Neuronal stem cell (in vitro differentiated cells): ENCODE measurements around the gene CD226.

Experiments
- DNase-seq: peaks from one replicate; pipeline ENCODE4 v3.0.0-alpha.2; 2013; ENCODE audit warnings: low spot score
- H2AFZ ChIP-seq: one replicate; pipeline ENCODE4 v1.6.1; 2013; ENCODE audit warnings: mild to moderate bottlenecking, low read length, inconsistent platforms
- H2AK5ac ChIP-seq: 2 replicates; pipeline ENCODE4 v1.6.1; 2013; ENCODE audit warnings: low read depth, mild to moderate bottlenecking, inconsistent platforms, low read length, moderate library complexity, mixed read lengths
- H2BK120ac ChIP-seq: 2 replicates; pipeline ENCODE4 v1.6.1; 2013; ENCODE audit warnings: low read depth, mild to moderate bottlenecking, inconsistent platforms, low read length, moderate library complexity, mixed read lengths
- H2BK12ac ChIP-seq: one replicate; pipeline ENCODE4 v1.6.1; 2013; ENCODE audit warnings: low read length, inconsistent platforms
- H2BK15ac ChIP-seq: 2 replicates; pipeline ENCODE4 v1.6.1; 2013; ENCODE audit warnings: mild to moderate bottlenecking, low read length, inconsistent platforms, mixed read lengths
- H2BK5ac ChIP-seq: one replicate; pipeline ENCODE4 v1.6.1; 2013; ENCODE audit warnings: inconsistent platforms, mild to moderate bottlenecking, low read length, moderate library complexity
- H3K14ac ChIP-seq: one replicate; pipeline ENCODE4 v1.6.1; 2013; ENCODE audit warnings: low read length, inconsistent platforms
- H3K18ac ChIP-seq: 2 replicates; pipeline ENCODE4 v1.6.1; 2013; ENCODE audit warnings: low read length, inconsistent platforms
- H3K23ac ChIP-seq: 2 replicates; pipeline ENCODE4 v1.6.1; 2013; ENCODE audit warnings: low read depth, mild to moderate bottlenecking, mixed read lengths, low read length, inconsistent platforms; ENCODE audit not compliant: poor library complexity
- H3K27ac ChIP-seq: replicated peaks from 3 replicates; pipeline ENCODE4 v1.5.1; 2013; ENCODE audit warnings: low read length, inconsistent platforms
- H3K27me3 ChIP-seq, 3 experiments: 2 replicates each; pipeline ENCODE4 v1.6.1; 2013; ENCODE audit warnings: low read length in 3 of 3, mild to moderate bottlenecking in 2 of 3, inconsistent platforms in 1 of 3, low read depth in 1 of 3, mixed read lengths in 1 of 3, moderate library complexity in 1 of 3; ENCODE audit not compliant: control insufficient read depth in 3 of 3, insufficient read depth in 3 of 3
- H3K36me3 ChIP-seq, 2 donors: replicated peaks in 1 of 2; 2 replicates each; pipeline ENCODE4 v1.6.1; 2013; ENCODE audit warnings: low read length in 2 of 2; ENCODE audit not compliant: control insufficient read depth in 2 of 2, insufficient read depth in 2 of 2
- H3K4ac ChIP-seq: 2 replicates; pipeline ENCODE4 v1.6.1; 2013; ENCODE audit warnings: inconsistent platforms, mild to moderate bottlenecking, low read length, moderate library complexity
- H3K4me1 ChIP-seq, 2 donors: 1 replicate in 1 of 2; 2 replicates in 1 of 2; pipeline ENCODE4 v1.6.1; 2013; ENCODE audit warnings: low read length in 2 of 2, low read depth in 1 of 2; ENCODE audit not compliant: control insufficient read depth in 2 of 2, insufficient read depth in 1 of 2
- H3K4me2 ChIP-seq: one replicate; pipeline ENCODE4 v1.6.1; 2013; ENCODE audit warnings: mild to moderate bottlenecking, low read length, inconsistent platforms; ENCODE audit not compliant: insufficient read depth, poor library complexity, severe bottlenecking
- H3K4me3 ChIP-seq, 2 donors: 2 replicates each; pipeline ENCODE4 v1.5.1; 2013; ENCODE audit warnings: low read length in 2 of 2, mild to moderate bottlenecking in 2 of 2, inconsistent platforms in 1 of 2, moderate library complexity in 1 of 2
- H3K79me1 ChIP-seq: one replicate; pipeline ENCODE4 v1.6.1; 2013; ENCODE audit warnings: low read depth, mild to moderate bottlenecking, inconsistent platforms, low read length, moderate library complexity
- H3K9ac ChIP-seq: one replicate; pipeline ENCODE4 v1.6.1; 2013; ENCODE audit warnings: mild to moderate bottlenecking, low read depth, low read length, inconsistent platforms; ENCODE audit not compliant: poor library complexity
- H3K9me3 ChIP-seq, 2 donors: replicated peaks in 1 of 2; 2 replicates each; pipeline versions ENCODE3 to v1.6.1; 2013; ENCODE audit warnings: low read length in 2 of 2, mild to moderate bottlenecking in 2 of 2, inconsistent platforms in 1 of 2, low read depth in 1 of 2, mixed read lengths in 1 of 2, moderate library complexity in 1 of 2; ENCODE audit not compliant: control insufficient read depth in 2 of 2, insufficient read depth in 1 of 2
- H4K8ac ChIP-seq: one replicate; pipeline ENCODE4 v1.6.1; 2013; ENCODE audit warnings: low read depth, mild to moderate bottlenecking, inconsistent platforms, low read length, moderate library complexity
- H4K91ac ChIP-seq: one replicate; pipeline ENCODE4 v1.6.1; 2013; ENCODE audit warnings: low read length, low read depth, mild to moderate bottlenecking, inconsistent platforms; ENCODE audit not compliant: poor library complexity
- WGBS, 2 donors: extraction: QIAGEN DNeasy Blood & Tissue Kit; methylation state at CpG; one replicate each; pipeline ENCODE4 v1.1.7; 2013; ENCODE audit warnings: missing lambda C conversion rate in 2 of 2, mixed read lengths in 1 of 2; ENCODE audit not compliant: insufficient read length in 2 of 2, insufficient replicate concordance in 1 of 2; ENCODE audit errors: extremely low coverage in 2 of 2; 5-methylcytosine and 5-hydroxymethylcytosine counted together

Gene CD226

GRCh38 chr18:69840445-69840844, 107.2 kb downstream of the CD226 start:
- Histone ChIP-seq H3K27ac (no peak overlapping the region), H3K36me3 (no peaks in the 10 kb centered on the region)

GRCh38 chr18:69840001-69840400, 107.7 kb downstream of the CD226 start:
- H4K91ac ChIP-seq: no peak overlapping the region
- H3K4ac ChIP-seq: no peak overlapping the region
- H3K14ac ChIP-seq: no peak overlapping the region
- H2BK12ac ChIP-seq: no peak overlapping the region
- no CpG with 5 or more reads among the region's 11 CpGs for WGBS, 2 donors
- H2BK120ac ChIP-seq: no peak overlapping the region
- no peaks in the 10 kb centered on the region for H3K36me3 ChIP-seq
- no peak overlapping the region for H3K9ac ChIP-seq
- H2AFZ ChIP-seq: no peak overlapping the region
- no peak for DNase-seq
- no peak overlapping the region for H2AK5ac ChIP-seq
- H3K27me3 ChIP-seq: no peaks in the 10 kb centered on the region
- no peaks in the 10 kb centered on the region for H3K79me1 ChIP-seq
- H3K18ac ChIP-seq: no peak overlapping the region
- H4K8ac ChIP-seq: no peak overlapping the region
- H2BK15ac ChIP-seq: no peak overlapping the region
- H3K4me2 ChIP-seq: no peak overlapping the region
- H3K27ac ChIP-seq: no peak overlapping the region
- H3K23ac ChIP-seq: no peak overlapping the region
- H3K9me3 ChIP-seq: peaks cover 0 to 1% of the 10 kb centered on the region in 2 donors
- peaks cover 0 to 4% of the 10 kb centered on the region in 2 donors for H3K4me1 ChIP-seq
- no peak overlapping the region for H3K4me3 ChIP-seq
- H2BK5ac ChIP-seq: no peak overlapping the region

More at GRCh38 chr18:69840445-69840844, 107.2 kb downstream of the CD226 start:
- no peak overlapping the region for H2BK15ac ChIP-seq
- no peak for DNase-seq
- H3K4me2 ChIP-seq: no peak overlapping the region
- H2BK5ac ChIP-seq: no peak overlapping the region
- peaks cover 0 to 4% of the 10 kb centered on the region in 2 donors for H3K4me1 ChIP-seq
- H2AFZ ChIP-seq: no peak overlapping the region
- no peak overlapping the region for H3K9ac ChIP-seq
- no peak overlapping the region for H4K91ac ChIP-seq
- H4K8ac ChIP-seq: no peak overlapping the region
- no peak overlapping the region for H2BK12ac ChIP-seq
- peaks cover 0 to 1% of the 10 kb centered on the region in 2 donors for H3K9me3 ChIP-seq
- no peaks in the 10 kb centered on the region for H3K27me3 ChIP-seq
- H3K14ac ChIP-seq: no peak overlapping the region
- no peak overlapping the region for H3K18ac ChIP-seq
- H3K4ac ChIP-seq: no peak overlapping the region
- H2AK5ac ChIP-seq: no peak overlapping the region
- no CpG with 5 or more reads among the region's 7 CpGs for WGBS, 2 donors
- no peak overlapping the region for H3K4me3 ChIP-seq
- H2BK120ac ChIP-seq: no peak overlapping the region
- H3K79me1 ChIP-seq: no peaks in the 10 kb centered on the region
- no peak overlapping the region for H3K23ac ChIP-seq

- Histone ChIP-seq H2AK5ac (no peak overlapping the region), H3K14ac (no peak overlapping the region), H3K4ac (no peak overlapping the region), H3K27me3 (no peaks in the 10 kb centered on the region), H4K8ac (no peak overlapping the region), H2BK120ac (no peak overlapping the region), H3K23ac (no peak overlapping the region), H3K9me3 (peaks cover 0 to 1% of the 10 kb centered on the region in 2 donors), H3K4me3 (no peak overlapping the region), H3K36me3 (no peaks in the 10 kb centered on the region), H3K4me2 (no peak overlapping the region), H3K27ac (no peak overlapping the region), H2BK5ac (no peak overlapping the region), H3K79me1 (no peaks in the 10 kb centered on the region), H2AFZ (no peak overlapping the region), H3K18ac (peak overlapping the region; percentile 32), H3K9ac (no peak overlapping the region), H3K4me1 (peaks cover 0 to 4% of the 10 kb centered on the region in 2 donors), H4K91ac (no peak overlapping the region), H2BK12ac (no peak overlapping the region), H2BK15ac (no peak overlapping the region)
- WGBS, 2 donors: no CpG with 5 or more reads among the region's 11 CpGs
- DNase-seq: no peak
Measured at GRCh38 chr18:69839497-69839896, 108.2 kb downstream of the CD226 start.

GRCh38 chr18:69838620-69839411, 108.9 kb downstream of the CD226 start:
- Histone ChIP-seq H3K23ac (no peak overlapping the region), H3K4me3 (no peak overlapping the region), H2BK12ac (no peak overlapping the region), H3K9me3 (peaks cover 0 to 1% of the 10 kb centered on the region in 2 donors), H4K91ac (no peak overlapping the region), H3K27ac (no peak overlapping the region), H3K4me2 (no peak overlapping the region), H2BK5ac (no peak overlapping the region), H3K27me3 (no peaks in the 10 kb centered on the region), H3K18ac (no peak overlapping the region), H2BK120ac (no peak overlapping the region), H2AFZ (no peak overlapping the region), H3K4ac (no peak overlapping the region), H2AK5ac (no peak overlapping the region), H2BK15ac (no peak overlapping the region), H4K8ac (no peak overlapping the region), H3K4me1 (peaks cover 0 to 4% of the 10 kb centered on the region in 2 donors), H3K14ac (no peak overlapping the region), H3K9ac (no peak overlapping the region), H3K36me3 (no peaks in the 10 kb centered on the region), H3K79me1 (no peaks in the 10 kb centered on the region)
- no peak for DNase-seq
- WGBS, 2 donors: no CpG with 5 or more reads among the region's 3 CpGs
